ENCODE results near the gene RMND5A. TPM values are rescaled to one million over a fixed set of nuclear protein-coding genes. Genes with fewer than 3 reads are reported as not detected.
"Not testable (repeated sequence)": the region's sequence is repeated elsewhere in the genome, so short reads cannot be mapped to it uniquely, and the experiment has no call there.

RMND5A gene
- total RNA-seq, 1 donor = 41.2 TPM

- DNase-seq (ENCODE audit: low read depth in 2 of 3, low spot score in 2 of 3) = not testable (repeated sequence)
Measured at GRCh38 chr2:86708126-86708525, 12.0 kb upstream of the RMND5A start.

- DNase-seq (ENCODE audit: low read depth in 2 of 3, low spot score in 2 of 3) = not testable (repeated sequence)
Measured at GRCh38 chr2:86714579-86715173, 5.4 kb upstream of the RMND5A start.

DNA sequence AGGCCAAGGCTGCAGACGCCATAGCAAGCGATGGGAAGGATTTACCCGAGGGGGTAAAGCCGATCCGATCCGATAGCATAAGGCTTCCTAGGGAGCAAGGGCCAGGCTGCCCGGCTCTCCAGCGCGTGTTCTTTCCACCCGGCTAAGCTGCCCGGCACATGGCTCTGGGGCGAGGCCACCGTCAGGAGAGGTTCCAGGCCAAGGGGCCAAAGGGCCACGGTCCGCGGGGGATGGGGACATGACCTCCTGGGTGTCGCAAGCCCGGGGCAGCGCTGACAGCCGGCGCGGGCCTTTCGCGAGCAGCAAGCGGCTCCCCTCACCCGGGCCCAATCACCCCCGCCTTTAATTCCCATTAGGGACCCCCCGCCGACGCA, 841 bp upstream of the RMND5A start:
- DNase-seq (ENCODE audit: low read depth in 2 of 3, low spot score in 2 of 3) = not testable (repeated sequence)

DNA sequence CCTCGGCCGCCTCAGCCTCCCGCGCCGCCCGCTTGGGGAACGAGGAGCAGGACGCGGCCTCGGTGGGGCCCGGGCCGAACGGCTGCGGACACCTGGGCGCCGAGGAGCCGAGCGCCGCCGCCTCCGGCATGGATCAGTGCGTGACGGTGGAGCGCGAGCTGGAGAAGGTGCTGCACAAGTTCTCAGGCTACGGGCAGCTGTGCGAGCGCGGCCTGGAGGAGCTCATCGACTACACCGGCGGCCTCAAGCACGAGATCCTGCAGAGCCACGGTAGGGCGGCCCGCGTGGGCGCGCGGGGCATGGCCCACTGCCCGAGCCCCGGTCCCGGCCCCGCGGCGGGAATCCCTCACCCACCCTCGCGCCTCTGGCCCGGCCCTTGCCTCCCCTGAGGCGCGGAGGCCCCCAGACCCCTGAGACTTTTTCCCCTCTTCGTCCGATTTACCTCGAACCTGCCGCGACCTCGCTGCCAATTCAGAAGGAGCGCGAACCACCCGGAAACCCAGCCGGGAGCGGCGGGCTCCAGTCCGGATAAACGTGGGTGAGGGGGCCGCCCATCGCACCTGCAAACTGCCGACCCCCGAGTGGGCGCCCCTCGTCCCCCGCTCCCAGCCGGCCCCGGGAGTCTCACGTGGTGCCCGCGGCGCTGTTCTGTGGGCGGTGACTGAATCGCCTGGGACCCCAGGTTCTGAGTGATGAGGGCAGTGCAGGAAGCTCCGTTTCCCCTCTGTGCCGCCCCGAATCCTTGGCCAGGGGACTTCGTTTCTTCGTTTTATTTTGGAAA, 639 bp downstream of the RMND5A start:
- peak; percentile 22 to 40 (median 36) for DNase-seq (ENCODE audit: low read depth in 2 of 3, low spot score in 2 of 3)

- not testable (repeated sequence) for DNase-seq (ENCODE audit: low read depth in 2 of 3, low spot score in 2 of 3)
Measured at GRCh38 chr2:86725706-86726105, 5.6 kb downstream of the RMND5A start.

GRCh38 chr2:86732040-86732525, 12.0 kb downstream of the RMND5A start:
- DNase-seq (ENCODE audit: low read depth in 2 of 3, low spot score in 2 of 3) = not testable (repeated sequence)

- not testable (repeated sequence) for DNase-seq (ENCODE audit: low read depth in 2 of 3, low spot score in 2 of 3)
Measured at GRCh38 chr2:86732837-86733236, 12.7 kb downstream of the RMND5A start.

GRCh38 chr2:86733528-86733927, 13.4 kb downstream of the RMND5A start:
- not testable (repeated sequence) for DNase-seq (ENCODE audit: low read depth in 2 of 3, low spot score in 2 of 3)

GRCh38 chr2:86734896-86735295, 14.8 kb downstream of the RMND5A start:
- DNase-seq (ENCODE audit: low read depth in 2 of 3, low spot score in 2 of 3) = not testable (repeated sequence)

DNA sequence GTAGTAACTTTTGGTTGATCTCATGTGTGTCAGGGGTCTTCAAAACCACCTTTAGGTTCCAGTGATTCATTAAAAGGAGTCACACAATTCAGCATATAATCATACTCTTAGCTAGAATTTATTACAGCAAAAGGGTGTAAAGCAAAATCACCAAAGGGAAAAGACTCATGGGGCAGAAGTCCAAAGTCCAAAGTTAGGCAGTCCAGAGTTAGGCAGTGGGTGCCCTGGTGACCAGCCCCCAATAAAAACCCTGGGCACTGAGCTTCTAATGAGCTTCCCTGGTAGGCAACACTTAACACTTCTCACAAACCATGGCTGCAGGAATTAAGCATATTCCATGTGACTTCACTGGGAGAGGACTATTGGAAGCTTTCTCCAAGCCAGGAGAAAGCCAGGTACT, 19.4 kb downstream of the RMND5A start:
- DNase-seq (ENCODE audit: low read depth in 2 of 3, low spot score in 2 of 3) = not testable (repeated sequence)

- not testable (repeated sequence) for DNase-seq (ENCODE audit: low read depth in 2 of 3, low spot score in 2 of 3)
Measured at GRCh38 chr2:86739889-86740288, 19.8 kb downstream of the RMND5A start.

- DNase-seq (ENCODE audit: low read depth in 2 of 3, low spot score in 2 of 3) = not testable (repeated sequence)
Measured at GRCh38 chr2:86741889-86742498, 21.9 kb downstream of the RMND5A start.

DNA sequence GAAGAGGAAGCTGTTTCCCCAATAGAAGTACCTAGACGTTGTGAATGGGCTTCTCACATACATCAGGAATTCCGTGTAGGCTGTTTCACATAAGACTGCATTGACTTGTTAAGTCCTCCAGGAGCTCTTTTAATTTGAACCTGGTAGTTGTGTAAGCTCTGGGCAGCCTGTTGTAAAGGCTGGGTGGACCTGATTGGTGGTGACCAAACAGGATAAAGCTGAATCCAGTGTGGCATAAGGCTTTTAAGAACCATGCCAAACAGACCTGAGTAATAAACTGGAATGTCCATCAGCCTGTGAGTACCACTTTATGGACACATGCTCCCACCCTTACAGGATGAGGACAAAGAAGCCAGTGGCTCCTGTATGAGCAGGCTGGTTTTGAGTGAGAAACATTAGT, 24.1 kb downstream of the RMND5A start:
- no peak for DNase-seq (ENCODE audit: low read depth in 2 of 3, low spot score in 2 of 3)

DNA sequence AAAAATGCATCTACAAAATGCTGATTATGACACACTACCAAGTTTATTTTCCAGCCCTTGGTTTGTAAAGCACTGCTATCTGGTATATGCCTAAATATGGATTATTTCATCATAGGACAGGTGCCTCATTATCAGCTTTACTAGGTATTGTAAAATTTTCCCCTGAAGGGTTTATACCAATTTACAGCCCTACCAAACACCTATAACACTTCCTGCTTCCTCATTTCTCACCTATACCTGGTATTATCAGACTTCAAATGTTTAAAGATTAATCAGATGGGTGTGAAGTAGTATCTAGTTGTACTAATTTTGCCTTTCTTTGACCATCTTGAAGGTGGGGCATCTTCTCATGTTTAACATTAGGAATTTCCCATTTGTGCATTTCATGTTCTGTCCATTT, 26.8 kb downstream of the RMND5A start:
- no peak for DNase-seq (ENCODE audit: low read depth in 2 of 3, low spot score in 2 of 3)

DNA sequence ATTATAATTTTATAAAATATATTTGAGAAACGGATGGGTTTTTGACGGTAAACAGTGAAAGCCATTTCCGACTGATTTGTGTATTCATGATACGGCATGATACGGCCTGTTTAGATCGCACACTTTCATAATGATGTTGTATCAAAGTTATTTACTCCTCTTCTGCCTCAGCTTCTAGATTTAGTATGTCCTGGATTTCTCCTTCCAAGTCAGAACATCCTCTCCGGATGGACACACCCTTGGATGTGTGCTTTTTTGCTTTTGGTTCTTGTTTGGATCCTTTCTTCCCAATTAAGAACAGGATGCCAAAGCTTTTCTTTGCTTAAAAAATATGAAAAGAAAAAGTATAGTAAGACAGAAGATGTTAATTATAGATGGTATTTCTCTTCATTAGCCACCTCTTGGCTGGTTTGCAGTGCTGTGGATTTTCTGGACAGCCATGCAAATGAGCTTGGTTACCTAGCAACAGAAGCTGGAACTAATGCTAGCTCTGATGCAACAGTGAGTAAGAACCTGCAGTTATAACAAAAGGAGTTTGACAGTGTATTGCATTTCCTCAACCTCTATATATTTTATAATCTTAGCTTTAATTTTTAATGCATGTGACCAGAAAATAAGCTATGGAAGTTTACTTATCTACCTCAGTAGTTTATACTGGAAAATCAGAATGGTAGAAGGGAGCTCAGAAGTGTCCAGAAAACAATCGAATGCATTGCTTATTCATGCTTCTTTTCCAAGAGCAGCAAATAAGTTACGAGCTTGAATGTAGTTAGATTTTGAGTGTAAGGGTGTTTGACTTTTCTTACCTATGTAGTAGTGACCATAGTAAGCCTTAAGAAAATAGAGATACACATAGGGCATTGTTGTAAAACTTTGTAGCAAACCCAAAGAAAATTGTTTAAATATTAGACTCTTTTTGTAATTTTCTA, 27.9 kb downstream of the RMND5A start:
- peak in 1 of 3 donors; percentile 17 for DNase-seq (ENCODE audit: low read depth in 2 of 3, low spot score in 2 of 3)

GRCh38 chr2:86750240-86750839, 30.2 kb downstream of the RMND5A start:
- DNase-seq (ENCODE audit: low read depth in 2 of 3, low spot score in 2 of 3) = peak in 2 of 3 donors; percentile 5 to 41

- no peak for DNase-seq (ENCODE audit: low read depth in 2 of 3, low spot score in 2 of 3)
Measured at GRCh38 chr2:86751778-86752177, 31.7 kb downstream of the RMND5A start.

DNA sequence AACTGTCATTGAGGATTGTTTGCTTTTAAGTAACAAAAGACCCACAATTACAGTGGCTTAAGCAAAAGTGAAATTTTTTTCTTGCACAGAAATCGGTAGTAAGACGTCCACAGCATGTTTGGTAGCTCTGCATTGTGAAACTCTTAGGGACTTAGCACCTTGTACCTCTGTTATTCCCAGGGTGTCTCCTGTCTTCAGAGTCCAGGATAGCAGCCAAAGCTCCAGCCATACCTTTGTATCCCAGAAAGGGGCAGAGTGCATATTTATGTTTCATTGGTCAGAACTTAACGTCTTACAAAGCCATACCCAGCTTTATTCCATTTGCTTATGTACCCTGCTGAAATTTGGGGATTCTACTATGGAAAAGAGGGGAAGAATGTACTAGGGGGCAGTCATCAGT, 32.8 kb downstream of the RMND5A start:
- no peak for DNase-seq (ENCODE audit: low read depth in 2 of 3, low spot score in 2 of 3)

DNA sequence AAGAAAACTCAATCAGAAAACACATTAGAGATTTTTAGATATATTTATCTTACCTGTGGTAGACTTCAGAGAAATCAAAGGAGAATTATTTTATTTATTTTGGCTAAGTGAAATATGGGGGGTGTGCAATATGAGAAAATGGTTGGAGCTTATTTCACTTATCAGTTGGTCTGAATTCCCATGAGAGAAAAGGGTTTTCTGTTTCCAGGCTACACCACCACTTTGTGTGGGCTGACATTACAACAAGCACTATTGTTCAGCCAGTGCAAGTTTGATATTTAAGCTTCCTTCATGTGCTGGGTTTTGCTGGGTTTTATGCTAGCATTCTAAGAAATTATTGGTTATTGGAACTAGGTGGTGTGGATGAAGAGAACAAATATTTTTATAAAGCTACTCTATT, 33.5 kb downstream of the RMND5A start:
- no peak for DNase-seq (ENCODE audit: low read depth in 2 of 3, low spot score in 2 of 3)

- no peak for DNase-seq (ENCODE audit: low read depth in 2 of 3, low spot score in 2 of 3)
Measured at GRCh38 chr2:86758405-86758804, 38.3 kb downstream of the RMND5A start.

Data from hematopoietic multipotent progenitor cell (in vitro differentiated cells).